ENCODE data around the gene VAT1.

GRCh38 chr17:43003542-43004172 is 18.5 kb downstream of the VAT1 start:
- TF ChIP-seq SMC3 (IDR thresholded peaks at IDR 0.05; ENCODE audit: low read depth, low read length) (no peak), FOSL2 (IDR thresholded peaks at IDR 0.05; ENCODE audit: borderline replicate concordance, low read depth) (no peak), EP300 (IDR thresholded peaks at IDR 0.05; ENCODE audit: borderline replicate concordance in 1 of 2, low read depth in 1 of 2, low read length in 1 of 2) (no peak), SIN3A (IDR thresholded peaks at IDR 0.05; ENCODE audit: borderline replicate concordance, low read depth, low read length) (no peak), CTCF (IDR thresholded peaks at IDR 0.05) (no peak), REST (IDR thresholded peaks at IDR 0.05; ENCODE audit: low read depth, low read length) (no peak), FOXJ3 (CRISPR knock-in tag; IDR thresholded peaks at IDR 0.05) (no peak), NFIC (IDR thresholded peaks at IDR 0.05; ENCODE audit: borderline replicate concordance) (no peak), MAX (IDR thresholded peaks at IDR 0.05; ENCODE audit: low read depth) (no peak), EZH2phosphoT487 (IDR thresholded peaks at IDR 0.05; ENCODE audit: borderline replicate concordance, low read depth) (no peak)

Data from SK-N-SH (cell line).